ENCODE measurements around the gene MAP3K4.

MAP3K4 gene

GRCh38 chr6:161139766-161140553 is 148.4 kb downstream of the MAP3K4 start:
- H3K27me3 ChIP-seq = no peaks in the 10 kb centered on the region

GRCh38 chr6:161140554-161140875 is 148.9 kb downstream of the MAP3K4 start:
- Histone ChIP-seq H3K27me3 (no peaks in the 10 kb centered on the region), H3K4me1 (no peaks in the 10 kb centered on the region), H3K4me3 (ENCODE audit: low read depth, low read length) (no peak overlapping the region), H3K36me3 (peaks cover 8% of the 10 kb centered on the region), H3K9me3 (no peaks in the 10 kb centered on the region)
- DNase-seq = no peak
- no peak for TF ChIP-seq CTCF (IDR thresholded peaks at IDR 0.05; ENCODE audit: low read depth, low read length)

More at GRCh38 chr6:161139766-161140553, 148.4 kb downstream of the MAP3K4 start:
- Histone ChIP-seq H3K4me1 (no peaks in the 10 kb centered on the region), H3K9me3 (no peaks in the 10 kb centered on the region), H3K36me3 (peaks cover 12% of the 10 kb centered on the region), H3K4me3 (ENCODE audit: low read depth, low read length) (no peak overlapping the region)
- peak; percentile 49 for DNase-seq
- no peak for TF ChIP-seq CTCF (IDR thresholded peaks at IDR 0.05; ENCODE audit: low read depth, low read length)

- Histone ChIP-seq H3K4me1 (no peaks in the 10 kb centered on the region), H3K4me3 (ENCODE audit: low read depth, low read length) (no peak overlapping the region), H3K9me3 (no peaks in the 10 kb centered on the region), H3K27me3 (no peaks in the 10 kb centered on the region), H3K36me3 (peaks cover 3% of the 10 kb centered on the region; the same call in 1 of the 2 replicates)
- DNase-seq = no peak
- TF ChIP-seq CTCF (IDR thresholded peaks at IDR 0.05; ENCODE audit: low read depth, low read length) = no peak
Observed at GRCh38 chr6:161141173-161141572, 149.6 kb downstream of the MAP3K4 start.

- H3K4me3 ChIP-seq (ENCODE audit: low read depth, low read length) = no peak overlapping the region
- TF ChIP-seq CTCF (IDR thresholded peaks at IDR 0.05; ENCODE audit: low read depth, low read length) = no peak
- H3K9me3 ChIP-seq = no peaks in the 10 kb centered on the region
- H3K4me1 ChIP-seq = no peaks in the 10 kb centered on the region
- no peak for DNase-seq
- no peaks in the 10 kb centered on the region; the same call in 1 of the 2 replicates for H3K36me3 ChIP-seq
- no peaks in the 10 kb centered on the region for H3K27me3 ChIP-seq
Observed at GRCh38 chr6:161142957-161143296, 151.4 kb downstream of the MAP3K4 start.

GRCh38 chr6:161143663-161144430 is 152.3 kb downstream of the MAP3K4 start:
- H3K27me3 ChIP-seq = no peaks in the 10 kb centered on the region
- no peak overlapping the region for H3K4me3 ChIP-seq (ENCODE audit: low read depth, low read length)
- no peaks in the 10 kb centered on the region for H3K4me1 ChIP-seq
- no peak for DNase-seq
- TF ChIP-seq CTCF (IDR thresholded peaks at IDR 0.05; ENCODE audit: low read depth, low read length) = no peak
- no peaks in the 10 kb centered on the region for H3K9me3 ChIP-seq
- H3K36me3 ChIP-seq = no peaks in the 10 kb centered on the region; the same call in 1 of the 2 replicates

- no peak for DNase-seq
- H3K9me3 ChIP-seq = no peaks in the 10 kb centered on the region
- H3K4me3 ChIP-seq (ENCODE audit: low read depth, low read length) = no peak overlapping the region
- H3K27me3 ChIP-seq = no peaks in the 10 kb centered on the region
- no peak for TF ChIP-seq CTCF (IDR thresholded peaks at IDR 0.05; ENCODE audit: low read depth, low read length)
- H3K36me3 ChIP-seq = peaks cover 7% of the 10 kb centered on the region; the same call in 1 of the 2 replicates
- H3K4me1 ChIP-seq = no peaks in the 10 kb centered on the region
Observed at GRCh38 chr6:161150136-161150535, 158.6 kb downstream of the MAP3K4 start.
